ENCODE measurements around the gene WDR6. TPM values are rescaled to one million over a fixed set of nuclear protein-coding genes. Genes with fewer than 3 reads are reported as not detected.

WDR6 gene
- total and polyA plus RNA-seq, 10 of the 15 experiments (the other 5 are each of a cell fraction or from before 2014, with no cell fraction given): 21.3 to 169 (median 107) TPM

DNA sequence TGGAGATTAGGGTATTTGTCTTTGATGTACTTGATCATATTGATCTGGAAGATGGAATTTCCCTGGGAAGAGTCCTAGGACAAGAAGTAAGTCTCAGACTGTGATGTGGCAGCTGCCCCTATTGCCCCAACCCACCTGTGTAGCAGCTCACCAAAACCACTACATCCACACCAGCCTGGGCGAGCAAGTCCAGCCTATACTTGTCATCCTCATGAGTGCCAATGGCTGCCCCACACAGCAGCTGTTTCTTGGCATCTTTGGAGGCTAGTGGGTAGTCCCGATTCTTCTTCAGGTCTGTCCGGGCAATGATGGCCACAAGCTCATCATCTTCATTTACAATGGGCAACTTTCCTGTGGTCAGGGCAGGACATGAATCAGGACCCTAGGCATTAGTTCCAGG is 19.3 kb downstream of the WDR6 start:
- no TSS peak for BruUV-seq (replicated peaks)
- ChIA-PET SMC1A (ENCODE audit: uncharacterized antibody, unreplicated experiment) (interaction anchor here (6.1 kb wide), 1 partner anchor 38 kb away, joined by 31 read pairs; the partner anchor contains the start of gene P4HTM), CTCF (no interaction called here), POLR2A (interaction anchor here (1.4 to 1.9 kb wide), 2 partner anchors 19 to 35 kb away, joined by 5 to 6 read pairs; partner anchors contain the start of gene WDR6), RAD21 (ENCODE audit: unreplicated experiment) (no interaction called here)
- Histone ChIP-seq H4K20me1 (ENCODE audit: control insufficient read depth, insufficient read depth) (no peaks in the 10 kb centered on the region), H3K79me2 (ENCODE audit: control insufficient read depth, insufficient read depth, low read length) (peaks cover 48% of the 10 kb centered on the region), H3K36me3 (ENCODE audit: control insufficient read depth in 2 of 2, insufficient read depth in 2 of 2, low read length in 1 of 2) (peaks cover 25 to 29% of the 10 kb centered on the region in 2 experiments), H2AFZ (ENCODE audit: control insufficient read depth, low read depth, low read length) (no peak overlapping the region), H3K4me2 (ENCODE audit: control insufficient read depth, insufficient read depth) (peak overlapping the region; percentile 11; the same call in 1 of the 2 replicates), H3K27me3 (replicated peaks in 1 of 2; ENCODE audit: control insufficient read depth in 2 of 2, insufficient read depth in 2 of 2, low read length in 1 of 2) (no peaks in the 10 kb centered on the region), H3K4me3 (no peak overlapping the region), H3K27ac (ENCODE audit: control insufficient read depth, insufficient read depth) (no peak overlapping the region), H3K9ac (ENCODE audit: control insufficient read depth, insufficient read depth, low read length) (no peak overlapping the region), H3K9me3 (replicated peaks; ENCODE audit: control insufficient read depth, insufficient read depth, low read length) (no peaks in the 10 kb centered on the region), H3K4me1 (ENCODE audit: control insufficient read depth, insufficient read depth, low read length) (peaks cover 16% of the 10 kb centered on the region)
- 98% methylated on average over 3 of the region's 3 CpGs for WGBS (ENCODE audit: insufficient coverage, insufficient replicate concordance, low lambda C conversion rate, missing lambda C conversion rate)
- TF ChIP-seq CBFB (IDR thresholded peaks at IDR 0.05; ENCODE audit: low read depth): no peak
- no peak for TF ChIP-seq PAX5 (IDR thresholded peaks at IDR 0.05; ENCODE audit: borderline replicate concordance, low read depth, low read length)
- no peak for TF ChIP-seq CHD1 (IDR thresholded peaks at IDR 0.05; ENCODE audit: low read depth, low read length)
- TF ChIP-seq POLR2AphosphoS2 (IDR thresholded peaks at IDR 0.05; ENCODE audit: low read depth, low read length): peak; percentile 18
- TF ChIP-seq SRF (IDR thresholded peaks at IDR 0.05; ENCODE audit: low read depth in 2 of 2, low read length in 2 of 2): no peak
- TF ChIP-seq PML (IDR thresholded peaks at IDR 0.05; ENCODE audit: low read length): no peak
- TF ChIP-seq KAT2A (conservative IDR thresholded peaks at IDR 0.05; ENCODE audit: control insufficient read depth, low read depth, low read length): no peak
- intact Hi-C loops (cut with micrococcal nuclease; ENCODE audit: unreplicated experiment): loop anchor here (10.0 kb wide), 2 partner anchors 318 to 648 kb away; partner anchors contain the start of genes APEH and USP4
- ATAC-seq (no peak), FAIRE-seq (no peak), DNase-seq (ENCODE audit: low read depth, low spot score) (no peak)
- in situ Hi-C loops (cut with MboI): no loop called here

DNA sequence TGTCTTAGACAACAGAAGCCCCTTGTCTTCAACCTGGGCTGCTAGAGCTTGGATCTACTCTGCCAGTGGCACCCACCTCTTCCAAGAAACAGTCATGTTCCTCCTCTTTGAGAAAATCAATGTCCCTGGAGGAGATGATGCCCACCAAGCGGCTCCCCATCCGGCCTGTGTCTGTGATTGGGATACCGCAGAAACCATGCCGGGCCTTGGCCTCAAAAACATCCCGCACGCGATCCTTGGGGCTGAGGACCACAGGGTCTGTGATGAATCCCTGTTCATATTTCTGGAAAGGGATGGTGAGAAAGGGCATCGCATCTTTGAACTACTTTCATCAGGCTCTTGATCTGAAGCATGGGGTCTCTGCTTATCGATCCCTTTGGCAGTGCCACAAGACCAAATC is 20.4 kb downstream of the WDR6 start:
- no peak for TF ChIP-seq NFXL1 (IDR thresholded peaks at IDR 0.05; ENCODE audit: borderline replicate concordance)
- TF ChIP-seq POLR2AphosphoS2 (IDR thresholded peaks at IDR 0.05; ENCODE audit: low read depth, low read length): 0 out of 2 replicates have a peak, but pooled peaks have one; percentile 37
- Histone ChIP-seq H3K27ac (ENCODE audit: control insufficient read depth, insufficient read depth) (no peak overlapping the region), H3K4me2 (ENCODE audit: control insufficient read depth, insufficient read depth) (peak overlapping the region; percentile 65), H4K20me1 (ENCODE audit: control insufficient read depth, insufficient read depth) (no peaks in the 10 kb centered on the region), H3K4me3 (0 out of 2 replicates have a peak overlapping the region, but pooled peaks have one; percentile 79), H3K4me1 (ENCODE audit: control insufficient read depth, insufficient read depth, low read length) (peaks cover 16% of the 10 kb centered on the region), H3K9me3 (replicated peaks; ENCODE audit: control insufficient read depth, insufficient read depth, low read length) (no peaks in the 10 kb centered on the region), H3K36me3 (ENCODE audit: control insufficient read depth in 2 of 2, insufficient read depth in 2 of 2, low read length in 1 of 2) (peaks cover 31 to 38% of the 10 kb centered on the region in 2 experiments), H2AFZ (ENCODE audit: control insufficient read depth, low read depth, low read length) (no peak overlapping the region), H3K27me3 (replicated peaks in 1 of 2; ENCODE audit: control insufficient read depth in 2 of 2, insufficient read depth in 2 of 2, low read length in 1 of 2) (no peaks in the 10 kb centered on the region), H3K9ac (ENCODE audit: control insufficient read depth, insufficient read depth, low read length) (peak overlapping the region; percentile 13; the same call in 1 of the 2 replicates), H3K79me2 (ENCODE audit: control insufficient read depth, insufficient read depth, low read length) (peaks cover 40% of the 10 kb centered on the region)
- intact Hi-C loops (cut with micrococcal nuclease; ENCODE audit: unreplicated experiment): loop anchor here (2.0 to 10.0 kb wide), 3 partner anchors 67 to 647 kb away; partner anchors contain the start of genes APEH, QRICH1 and USP4
- FAIRE-seq (no peak), DNase-seq (ENCODE audit: low read depth, low spot score) (no peak), ATAC-seq (no peak)
- ChIA-PET POLR2A (interaction anchor here (2.2 to 2.3 kb wide), 2 partner anchors 8 to 21 kb away, joined by 8 to 22 read pairs; partner anchors contain the start of genes DALRD3 and WDR6), CTCF (interaction anchor here (2.3 kb wide), 1 partner anchor 38 kb away, joined by 45 read pairs; the partner anchor contains the start of gene P4HTM), SMC1A (ENCODE audit: uncharacterized antibody, unreplicated experiment) (interaction anchor here (1.1 kb wide), 1 partner anchor 39 kb away, joined by 3 read pairs; no protein-coding TSS in a partner anchor), RAD21 (ENCODE audit: unreplicated experiment) (interaction anchor here (2.2 to 2.3 kb wide), 2 partner anchors 20 to 39 kb away, joined by 15 to 32 read pairs; partner anchors contain the start of genes P4HTM and WDR6)
- in situ Hi-C loops (cut with MboI): no loop called here
- WGBS (ENCODE audit: insufficient coverage, insufficient replicate concordance, low lambda C conversion rate, missing lambda C conversion rate): 87% methylated on average over 9 of the region's 9 CpGs
- no TSS peak for BruUV-seq (replicated peaks)
